Suprapubic skin (tissue), 4 donors: ENCODE data around the gene NMNAT2. TPM values are rescaled to one million over a fixed set of nuclear protein-coding genes. Genes with fewer than 3 reads are reported as not detected.

Experiments
- DNase-seq, 2 donors: peaks; one replicate each; pipeline ENCODE4 v3.0.0-alpha.2; 2019; ENCODE audit warnings: low spot score in 2 of 2
- H3K27ac ChIP-seq: fragments of 200-600 bp; sonication (generic); one replicate; pipeline ENCODE4 v1.5.1; 2019
- H3K27me3 ChIP-seq: fragments of 200-600 bp; sonication (generic); one replicate; pipeline ENCODE4 v1.5.1; 2019
- H3K36me3 ChIP-seq: fragments of 200-600 bp; sonication (generic); one replicate; pipeline ENCODE4 v1.5.1; 2019
- H3K4me1 ChIP-seq: fragments of 200-600 bp; sonication (generic); one replicate; pipeline ENCODE4 v1.5.1; 2019
- H3K4me3 ChIP-seq: fragments of 200-600 bp; sonication (generic); one replicate; pipeline ENCODE4 v1.5.1; 2019; ENCODE audit warnings: mild to moderate bottlenecking
- H3K9me3 ChIP-seq: fragments of 200-600 bp; sonication (generic); one replicate; pipeline ENCODE4 v1.5.1; 2019
- CTCF ChIP-seq, 2 donors: fragments of 200-600 bp in 1 of 2; fragments of 450-650 bp in 1 of 2; sonication (generic) in 1 of 2; IDR thresholded peaks; one replicate each; pipeline ENCODE4 v1.5.1; 2016 to 2019; ENCODE audit warnings: antibody characterized with exemption in 2 of 2, mild to moderate bottlenecking in 1 of 2, moderate library complexity in 1 of 2
- EP300 ChIP-seq: sonication (generic); formaldehyde crosslinking; IDR thresholded peaks from one replicate; pipeline ENCODE4 v1.6.1; 2017; ENCODE audit warnings: antibody characterized with exemption
- POLR2A ChIP-seq, 2 donors: fragments of 450-650 bp; IDR thresholded peaks; one replicate each; pipeline ENCODE4 v1.6.1; 2017; ENCODE audit warnings: antibody characterized with exemption in 2 of 2, mild to moderate bottlenecking in 2 of 2, moderate library complexity in 2 of 2
- POLR2AphosphoS5 ChIP-seq, 3 donors: sonication (generic); formaldehyde crosslinking; IDR thresholded peaks; one replicate each; pipeline ENCODE4 v1.6.1; 2017; ENCODE audit warnings: antibody characterized with exemption in 3 of 3
- WGBS: methylation state at CpG from one replicate; pipeline ENCODE4 v1.1.5; 2018; 5-methylcytosine and 5-hydroxymethylcytosine counted together
- total RNA-seq, 4 donors: library from RNA; depleted of rRNA; stranded (reverse); fragments of >200 nt; gene quantifications; one replicate each; pipeline ENCODE4 v1.1.0, GENCODE V29; 2016

NMNAT2 gene
- total RNA-seq, 4 donors from 2014 or later, result 0.48 to 0.81 (median 0.68) TPM

- TF ChIP-seq EP300 (no peak), POLR2A (IDR thresholded peaks at IDR 0.05) (no peak), CTCF (IDR thresholded peaks at IDR 0.05) (no peak), POLR2AphosphoS5 (IDR thresholded peaks at IDR 0.05) (no peak)
- Histone ChIP-seq H3K4me3 (no peak overlapping the region), H3K9me3 (no peaks in the 10 kb centered on the region), H3K27ac (no peak overlapping the region), H3K4me1 (peaks cover 18% of the 10 kb centered on the region), H3K27me3 (no peaks in the 10 kb centered on the region), H3K36me3 (no peaks in the 10 kb centered on the region)
- 41% methylated on average over 5 of the region's 5 CpGs for WGBS
- DNase-seq, result no peak
Observed at GRCh38 chr1:183306317-183307042, 111.7 kb downstream of the NMNAT2 start.

- H3K36me3 ChIP-seq, result no peaks in the 10 kb centered on the region
- no peaks in the 10 kb centered on the region for H3K9me3 ChIP-seq
- WGBS, result 80% methylated on average over 7 of the region's 7 CpGs
- H3K4me3 ChIP-seq, result no peak overlapping the region
- peaks cover 12% of the 10 kb centered on the region for H3K4me1 ChIP-seq
- no peaks in the 10 kb centered on the region for H3K27me3 ChIP-seq
- no peak overlapping the region for H3K27ac ChIP-seq
- DNase-seq, result no peak
- TF ChIP-seq CTCF (IDR thresholded peaks at IDR 0.05), result no peak
- TF ChIP-seq POLR2AphosphoS5 (IDR thresholded peaks at IDR 0.05), result no peak
- TF ChIP-seq EP300, result no peak
- no peak for TF ChIP-seq POLR2A (IDR thresholded peaks at IDR 0.05)
Observed at GRCh38 chr1:183304440-183305107, 113.6 kb downstream of the NMNAT2 start.

- Histone ChIP-seq H3K4me1 (peaks cover 12% of the 10 kb centered on the region), H3K9me3 (no peaks in the 10 kb centered on the region), H3K4me3 (no peak overlapping the region), H3K27me3 (no peaks in the 10 kb centered on the region), H3K27ac (no peak overlapping the region), H3K36me3 (no peaks in the 10 kb centered on the region)
- no peak for DNase-seq
- no peak for TF ChIP-seq POLR2AphosphoS5 (IDR thresholded peaks at IDR 0.05)
- no peak for TF ChIP-seq EP300
- TF ChIP-seq POLR2A (IDR thresholded peaks at IDR 0.05), result no peak
- no peak for TF ChIP-seq CTCF (IDR thresholded peaks at IDR 0.05)
- WGBS, result 82% methylated on average over 3 of the region's 3 CpGs
Observed at GRCh38 chr1:183303901-183304300, 114.3 kb downstream of the NMNAT2 start.

- no peak overlapping the region for H3K4me3 ChIP-seq
- no peaks in the 10 kb centered on the region for H3K27me3 ChIP-seq
- no peak for TF ChIP-seq POLR2A (IDR thresholded peaks at IDR 0.05)
- no peak for TF ChIP-seq EP300
- TF ChIP-seq POLR2AphosphoS5 (IDR thresholded peaks at IDR 0.05), result no peak
- TF ChIP-seq CTCF (IDR thresholded peaks at IDR 0.05), result no peak
- H3K36me3 ChIP-seq, result no peaks in the 10 kb centered on the region
- H3K4me1 ChIP-seq, result peaks cover 12% of the 10 kb centered on the region
- DNase-seq, result no peak
- no peak overlapping the region for H3K27ac ChIP-seq
- no peaks in the 10 kb centered on the region for H3K9me3 ChIP-seq
- 58% methylated on average over 4 of the region's 4 CpGs for WGBS
Observed at GRCh38 chr1:183303323-183303645, 114.9 kb downstream of the NMNAT2 start.

GRCh38 chr1:183302452-183303322 lies 115.5 kb downstream of the NMNAT2 start:
- Histone ChIP-seq H3K9me3 (no peaks in the 10 kb centered on the region), H3K27ac (no peak overlapping the region), H3K4me3 (no peak overlapping the region), H3K27me3 (no peaks in the 10 kb centered on the region), H3K36me3 (no peaks in the 10 kb centered on the region), H3K4me1 (peaks cover 12% of the 10 kb centered on the region)
- no peak for DNase-seq
- WGBS, result 86% methylated on average over 5 of the region's 5 CpGs
- TF ChIP-seq POLR2A (IDR thresholded peaks at IDR 0.05), result no peak
- TF ChIP-seq EP300, result no peak
- no peak for TF ChIP-seq POLR2AphosphoS5 (IDR thresholded peaks at IDR 0.05)
- no peak for TF ChIP-seq CTCF (IDR thresholded peaks at IDR 0.05)
